IMR-90 (cell line): ENCODE results near the gene NUP88. TPM values are rescaled to one million over a fixed set of nuclear protein-coding genes. Genes with fewer than 3 reads are reported as not detected.

Experiments
- ATAC-seq: fragments of 200-7000 bp; cut with Tn5 transposase; 2 replicates; pipeline ENCODE4 v1.9.1; 2020; ENCODE audit warnings: low read depth, mild to moderate bottlenecking, moderate library complexity
- BruUV-seq: library from RNA; stranded (reverse); fragments of 400-500 nt; replicated peaks from 2 replicates; lab custom pipeline; 2021; lab: Mats Ljungman, UMichigan
- CTCF ChIA-PET: fragments of 300-600 bp; formaldehyde crosslinking; extraction: SDS; loops from one replicate; lab custom pipeline; 2021; ENCODE audit warnings: antibody characterized with exemption; lab: Yijun Ruan, JAX
- POLR2A ChIA-PET: fragments of 300-600 bp; sonication (Branson Sonifier 250); formaldehyde crosslinking; loops from one replicate; lab custom pipeline; 2022; ENCODE audit warnings: antibody characterized with exemption; ENCODE audit not compliant: unreplicated experiment; lab: Charles Lee
- DNase-seq: peaks from one replicate; pipeline ENCODE4 v3.0.0; 2013
- H2AFZ ChIP-seq: replicated peaks from 2 replicates; pipeline ENCODE3; 2013; ENCODE audit warnings: low read length, mild to moderate bottlenecking; ENCODE audit not compliant: poor library complexity
- H2AK5ac ChIP-seq: 2 replicates; pipeline ENCODE4 v1.6.1; 2013; ENCODE audit warnings: low read depth, low read length, inconsistent platforms
- H2AK9ac ChIP-seq: replicated peaks from 2 replicates; pipeline ENCODE3; 2013; ENCODE audit warnings: mild to moderate bottlenecking, low read depth, low read length, moderate library complexity; ENCODE audit not compliant: poor library complexity
- H2BK120ac ChIP-seq: 2 replicates; pipeline ENCODE4 v1.6.1; 2013; ENCODE audit warnings: low read depth, low read length, inconsistent platforms
- H2BK15ac ChIP-seq: 3 replicates; pipeline ENCODE4 v1.6.1; 2013; ENCODE audit warnings: low read depth, low read length, inconsistent platforms
- H2BK20ac ChIP-seq: 2 replicates; pipeline ENCODE4 v1.6.1; 2013; ENCODE audit warnings: low read depth, mild to moderate bottlenecking, inconsistent platforms, low read length, moderate library complexity
- H2BK5ac ChIP-seq: 2 replicates; pipeline ENCODE4 v1.6.1; 2013; ENCODE audit warnings: mild to moderate bottlenecking, low read depth, low read length, inconsistent platforms; ENCODE audit not compliant: poor library complexity, severe bottlenecking
- H3K14ac ChIP-seq: replicated peaks from 2 replicates; pipeline ENCODE4 v1.6.1; 2013; ENCODE audit warnings: low read depth, low read length, inconsistent platforms
- H3K18ac ChIP-seq: 2 replicates; pipeline ENCODE4 v1.6.1; 2013; ENCODE audit warnings: low read depth, low read length, control low read depth
- H3K23ac ChIP-seq: 2 replicates; pipeline ENCODE4 v1.6.1; 2013; ENCODE audit warnings: low read depth, low read length, inconsistent platforms
- H3K27ac ChIP-seq: 2 replicates; pipeline ENCODE4 v1.5.1; 2013; ENCODE audit warnings: mild to moderate bottlenecking, control low read depth, low read length; ENCODE audit not compliant: insufficient read depth
- H3K27me3 ChIP-seq: 2 replicates; pipeline ENCODE4 v1.6.1; 2013; ENCODE audit warnings: low read length; ENCODE audit not compliant: control insufficient read depth, insufficient read depth
- H3K36me3 ChIP-seq: 2 replicates; pipeline ENCODE4 v1.6.1; 2013; ENCODE audit warnings: low read length, mixed read lengths; ENCODE audit not compliant: control insufficient read depth, insufficient read depth
- H3K4ac ChIP-seq: 2 replicates; pipeline ENCODE4 v1.6.1; 2013; ENCODE audit warnings: low read depth, low read length, inconsistent platforms
- H3K4me1 ChIP-seq: 2 replicates; pipeline ENCODE4 v1.6.1; 2013; ENCODE audit warnings: low read length, mixed read lengths; ENCODE audit not compliant: control insufficient read depth, insufficient read depth
- H3K4me2 ChIP-seq: 2 replicates; pipeline ENCODE4 v1.6.1; 2013; ENCODE audit warnings: low read depth, mild to moderate bottlenecking, control low read depth, low read length, moderate library complexity
- H3K4me3 ChIP-seq: 2 replicates; pipeline ENCODE4 v1.5.1; 2013; ENCODE audit warnings: low read depth, mild to moderate bottlenecking, control low read depth, low read length, moderate library complexity; ENCODE audit not compliant: insufficient read depth
- H3K56ac ChIP-seq: 2 replicates; pipeline ENCODE4 v1.6.1; 2013; ENCODE audit warnings: low read length, inconsistent platforms; ENCODE audit not compliant: insufficient read depth; ENCODE audit errors: extremely low read depth
- H3K79me1 ChIP-seq, 2 experiments: 2 replicates each; pipeline ENCODE4 v1.6.1; 2013; ENCODE audit warnings: low read length in 2 of 2, inconsistent platforms in 1 of 2, low read depth in 1 of 2
- H3K9ac ChIP-seq: 2 replicates; pipeline ENCODE4 v1.6.1; 2013; ENCODE audit warnings: low read depth, low read length, control low read depth
- H3K9me1 ChIP-seq: 2 replicates; pipeline ENCODE4 v1.6.1; 2013; ENCODE audit warnings: low read length, inconsistent platforms; ENCODE audit not compliant: insufficient read depth
- H3K9me3 ChIP-seq: 2 replicates; pipeline ENCODE4 v1.6.1; 2013; ENCODE audit warnings: low read length; ENCODE audit not compliant: control insufficient read depth, insufficient read depth
- H4K20me1 ChIP-seq: 2 replicates; pipeline ENCODE4 v1.6.1; 2013; ENCODE audit warnings: low read length, inconsistent platforms; ENCODE audit not compliant: insufficient read depth
- H4K5ac ChIP-seq: 2 replicates; pipeline ENCODE4 v1.6.1; 2013; ENCODE audit warnings: mild to moderate bottlenecking, low read depth, low read length, control low read depth
- H4K8ac ChIP-seq, 2 experiments: 2 replicates each; pipeline ENCODE4 v1.6.1; 2013; ENCODE audit warnings: low read depth in 2 of 2, low read length in 2 of 2, control low read depth in 1 of 2, inconsistent platforms in 1 of 2
- H4K91ac ChIP-seq: 2 replicates; pipeline ENCODE4 v1.6.1; 2013; ENCODE audit warnings: low read depth, low read length, inconsistent platforms; ENCODE audit not compliant: insufficient read depth
- BHLHE40 ChIP-seq: fragments of 150-350 bp; IDR thresholded peaks from 2 replicates; pipeline ENCODE4 v1.6.1; 2016; ENCODE audit warnings: mild to moderate bottlenecking, low read depth, low read length
- CEBPB ChIP-seq: IDR thresholded peaks from 2 replicates; pipeline ENCODE4 v1.6.1; 2012; ENCODE audit warnings: low read depth, low read length, improper control_type of control experiment
- FOS ChIP-seq: fragments of 150-350 bp; IDR thresholded peaks from 2 replicates; pipeline ENCODE4 v1.6.1; 2016; ENCODE audit warnings: low read depth, low read length
- MAFK ChIP-seq: IDR thresholded peaks from 2 replicates; pipeline ENCODE4 v1.6.1; 2012; ENCODE audit warnings: low read depth, low read length, improper control_type of control experiment
- MXI1 ChIP-seq: IDR thresholded peaks from 2 replicates; pipeline ENCODE4 v1.6.1; 2012; ENCODE audit warnings: low read depth, mild to moderate bottlenecking, low read length, moderate library complexity, borderline replicate concordance
- NFE2L2 ChIP-seq: fragments of 150-350 bp; IDR thresholded peaks from 2 replicates; pipeline ENCODE4 v1.6.1; 2016; ENCODE audit warnings: low read depth, mild to moderate bottlenecking, low read length
- POLR2A ChIP-seq: IDR thresholded peaks from 2 replicates; pipeline ENCODE4 v1.6.1; 2012; ENCODE audit warnings: mild to moderate bottlenecking, low read depth, low read length
- RAD21 ChIP-seq: IDR thresholded peaks from 2 replicates; pipeline ENCODE4 v1.6.1; 2012; ENCODE audit warnings: low read length, improper control_type of control experiment
- RCOR1 ChIP-seq: IDR thresholded peaks from 2 replicates; pipeline ENCODE4 v1.6.1; 2012; ENCODE audit warnings: mild to moderate bottlenecking, low read length, improper control_type of control experiment; ENCODE audit not compliant: insufficient replicate concordance
- SMC3 ChIP-seq: fragments of 150-350 bp; IDR thresholded peaks from 2 replicates; pipeline ENCODE4 v1.6.1; 2016; ENCODE audit warnings: low read depth, mild to moderate bottlenecking, antibody characterized with exemption, low read length, moderate library complexity
- WGBS, 2 experiments: methylation state at CpG; one replicate each; pipeline versions ENCODE4 v1.1.5 to v1.1.7; 2013; ENCODE audit warnings: missing lambda C conversion rate in 2 of 2; ENCODE audit not compliant: insufficient read length in 1 of 2; ENCODE audit errors: extremely low coverage in 2 of 2; 5-methylcytosine and 5-hydroxymethylcytosine counted together
- dilution Hi-C: fragments of 300-500 bp; cut with HindIII; formaldehyde crosslinking; loops from one replicate; pipeline ENCODE4 v1.14.3; 2018; ENCODE audit warnings: low sequenced_read_pairs; ENCODE audit not compliant: unreplicated experiment
- in situ Hi-C: fragments of 300-500 bp; cut with MboI; formaldehyde crosslinking; loops from 3 replicates; pipeline ENCODE4 v1.14.3; 2019; ENCODE audit warnings: low sequenced_read_pairs, inconsistent platforms, mixed read lengths
- intact Hi-C: fragments of 100-400 bp; cut with micrococcal nuclease; formaldehyde crosslinking; loops from 2 replicates; pipeline ENCODE4 v1.10.0; 2022
- polyA plus RNA-seq, 3 experiments: library from polyadenylated mRNA; depleted of rRNA; stranded (reverse); fragments of >200 nt; gene quantifications; 2 replicates each; pipeline ENCODE4 v1.2.3, GENCODE V29; 2012; ENCODE audit warnings: low replicate concordance in 1 of 3
- total RNA-seq: library from RNA; depleted of rRNA; stranded (reverse); fragments of >200 nt; gene quantifications from 2 replicates; pipeline ENCODE4 v1.2.3, GENCODE V29; 2012
- TF ChIP-seq, protein P1 (sequence below): fragments of 150-350 bp; IDR thresholded peaks from 2 replicates; pipeline ENCODE4 v1.6.1; 2017; ENCODE audit warnings: mild to moderate bottlenecking, antibody characterized with exemption, low read length, low read depth
- TF ChIP-seq, protein P2 (sequence below): fragments of 150-350 bp; IDR thresholded peaks from 2 replicates; pipeline ENCODE4 v1.6.1; 2016; ENCODE audit warnings: low read depth, mild to moderate bottlenecking, low read length, moderate library complexity, borderline replicate concordance

NUP88 gene
- total and polyA plus RNA-seq, 2 of the 4 experiments (the other 2 are of a cell fraction) = 57.0 to 83.7 TPM

DNA sequence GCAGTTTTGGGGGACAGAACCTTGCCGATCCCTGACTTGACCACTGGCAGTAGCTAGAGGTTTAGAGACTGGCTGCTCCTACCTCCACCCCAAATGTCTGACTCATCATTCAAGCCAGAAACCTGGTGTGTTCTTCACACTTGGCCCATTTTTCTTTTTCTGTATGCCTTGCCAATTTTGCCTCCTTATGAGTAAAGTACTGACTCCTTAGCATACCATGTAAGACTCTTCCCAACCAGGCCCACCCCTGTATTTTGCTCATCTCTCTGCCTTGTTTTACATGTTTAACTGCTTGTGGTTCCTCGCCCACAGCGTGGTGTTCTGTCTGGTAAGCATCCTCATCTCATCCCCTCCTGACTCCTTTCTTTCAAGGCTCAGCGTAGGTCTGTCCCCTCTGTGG is 37.9 kb downstream of the NUP88 start:
- Histone ChIP-seq H2BK120ac (no peak overlapping the region), H3K4me2 (no peak overlapping the region), H3K9ac (no peak overlapping the region), H3K4ac (no peak overlapping the region), H3K27ac (no peak overlapping the region), H3K56ac (no peak overlapping the region), H2BK20ac (no peak overlapping the region), H2BK15ac (no peak overlapping the region), H2AK9ac (peak overlapping the region; percentile 65), H2AK5ac (no peak overlapping the region), H3K18ac (no peak overlapping the region), H4K8ac (no peak overlapping the region), H3K14ac (no peak overlapping the region), H3K36me3 (peaks cover 55% of the 10 kb centered on the region), H3K9me3 (no peaks in the 10 kb centered on the region), H3K4me3 (no peak overlapping the region), H4K20me1 (no peaks in the 10 kb centered on the region), H2AFZ (no peak overlapping the region), H4K5ac (no peak overlapping the region), H4K91ac (no peak overlapping the region), H3K9me1 (0 out of 2 replicates have a peak, but pooled peaks cover 5% of the 10 kb centered on the region), H3K4me1 (no peaks in the 10 kb centered on the region), H3K79me1 (peaks cover 0 to 3% of the 10 kb centered on the region in 2 experiments; a peak in 1 of 4 replicates), H3K27me3 (no peaks in the 10 kb centered on the region), H3K23ac (no peak overlapping the region), H2BK5ac (no peak overlapping the region)
- WGBS, 2 experiments = 84% methylated on average over 2 of the region's 4 CpGs; no CpG with 5 or more reads in 1 of the 2 experiments
- ChIA-PET POLR2A (no interaction called here), CTCF (no interaction called here)
- DNase-seq (peak; percentile 34), ATAC-seq (no peak; the same call in 1 of the 2 replicates)
- TF ChIP-seq RCOR1 (no peak), BHLHE40 (no peak), SMC3 (no peak), NFE2L2 (no peak), MXI1 (no peak), POLR2A (no peak), FOS (no peak), CEBPB (no peak), RAD21 (no peak), MAFK (no peak)
- TF ChIP-seq, protein P1, sequence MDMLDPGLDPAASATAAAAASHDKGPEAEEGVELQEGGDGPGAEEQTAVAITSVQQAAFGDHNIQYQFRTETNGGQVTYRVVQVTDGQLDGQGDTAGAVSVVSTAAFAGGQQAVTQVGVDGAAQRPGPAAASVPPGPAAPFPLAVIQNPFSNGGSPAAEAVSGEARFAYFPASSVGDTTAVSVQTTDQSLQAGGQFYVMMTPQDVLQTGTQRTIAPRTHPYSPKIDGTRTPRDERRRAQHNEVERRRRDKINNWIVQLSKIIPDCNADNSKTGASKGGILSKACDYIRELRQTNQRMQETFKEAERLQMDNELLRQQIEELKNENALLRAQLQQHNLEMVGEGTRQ = no peak
- TF ChIP-seq, protein P2, sequence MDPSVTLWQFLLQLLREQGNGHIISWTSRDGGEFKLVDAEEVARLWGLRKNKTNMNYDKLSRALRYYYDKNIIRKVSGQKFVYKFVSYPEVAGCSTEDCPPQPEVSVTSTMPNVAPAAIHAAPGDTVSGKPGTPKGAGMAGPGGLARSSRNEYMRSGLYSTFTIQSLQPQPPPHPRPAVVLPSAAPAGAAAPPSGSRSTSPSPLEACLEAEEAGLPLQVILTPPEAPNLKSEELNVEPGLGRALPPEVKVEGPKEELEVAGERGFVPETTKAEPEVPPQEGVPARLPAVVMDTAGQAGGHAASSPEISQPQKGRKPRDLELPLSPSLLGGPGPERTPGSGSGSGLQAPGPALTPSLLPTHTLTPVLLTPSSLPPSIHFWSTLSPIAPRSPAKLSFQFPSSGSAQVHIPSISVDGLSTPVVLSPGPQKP = no peak
- BruUV-seq = no TSS peak
- dilution Hi-C loops = no loop called here
- in situ Hi-C loops = no loop called here
- intact Hi-C loops = no loop called here
